ENCODE results near the gene ITGA3. TPM values are rescaled to one million over a fixed set of nuclear protein-coding genes. Genes with fewer than 3 reads are reported as not detected.

ITGA3 gene
- total RNA-seq, 1 donor from 2014 or later = 668 TPM

DNA sequence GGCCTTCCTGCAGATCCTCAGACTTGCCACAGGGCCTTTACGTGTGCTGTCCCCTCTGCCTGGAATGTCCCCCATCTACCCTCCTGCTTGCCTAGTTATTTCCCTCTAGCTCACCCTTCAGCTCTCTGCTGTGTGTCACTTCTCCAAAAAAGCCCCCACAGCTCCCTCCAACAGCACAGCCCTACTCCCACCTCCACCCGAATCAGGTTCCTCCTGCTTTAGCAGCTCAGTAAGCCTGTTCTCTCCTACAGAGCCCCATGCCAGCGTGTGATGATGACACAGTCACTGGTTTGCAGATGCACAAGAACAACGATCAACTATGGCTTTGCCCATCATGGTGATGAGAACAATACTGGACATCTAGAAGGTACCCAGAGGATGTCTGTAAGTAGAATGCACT is 81.1 kb downstream of the ITGA3 start:
- no peak overlapping the region for H3K4me3 ChIP-seq (ENCODE audit: low read depth, low read length)
- no peak for DNase-seq (ENCODE audit: low read depth)
- TF ChIP-seq, protein P1, sequence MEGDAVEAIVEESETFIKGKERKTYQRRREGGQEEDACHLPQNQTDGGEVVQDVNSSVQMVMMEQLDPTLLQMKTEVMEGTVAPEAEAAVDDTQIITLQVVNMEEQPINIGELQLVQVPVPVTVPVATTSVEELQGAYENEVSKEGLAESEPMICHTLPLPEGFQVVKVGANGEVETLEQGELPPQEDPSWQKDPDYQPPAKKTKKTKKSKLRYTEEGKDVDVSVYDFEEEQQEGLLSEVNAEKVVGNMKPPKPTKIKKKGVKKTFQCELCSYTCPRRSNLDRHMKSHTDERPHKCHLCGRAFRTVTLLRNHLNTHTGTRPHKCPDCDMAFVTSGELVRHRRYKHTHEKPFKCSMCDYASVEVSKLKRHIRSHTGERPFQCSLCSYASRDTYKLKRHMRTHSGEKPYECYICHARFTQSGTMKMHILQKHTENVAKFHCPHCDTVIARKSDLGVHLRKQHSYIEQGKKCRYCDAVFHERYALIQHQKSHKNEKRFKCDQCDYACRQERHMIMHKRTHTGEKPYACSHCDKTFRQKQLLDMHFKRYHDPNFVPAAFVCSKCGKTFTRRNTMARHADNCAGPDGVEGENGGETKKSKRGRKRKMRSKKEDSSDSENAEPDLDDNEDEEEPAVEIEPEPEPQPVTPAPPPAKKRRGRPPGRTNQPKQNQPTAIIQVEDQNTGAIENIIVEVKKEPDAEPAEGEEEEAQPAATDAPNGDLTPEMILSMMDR (conservative IDR thresholded peaks at IDR 0.05; ENCODE audit: low read depth, low read length) = no peak

DNA sequence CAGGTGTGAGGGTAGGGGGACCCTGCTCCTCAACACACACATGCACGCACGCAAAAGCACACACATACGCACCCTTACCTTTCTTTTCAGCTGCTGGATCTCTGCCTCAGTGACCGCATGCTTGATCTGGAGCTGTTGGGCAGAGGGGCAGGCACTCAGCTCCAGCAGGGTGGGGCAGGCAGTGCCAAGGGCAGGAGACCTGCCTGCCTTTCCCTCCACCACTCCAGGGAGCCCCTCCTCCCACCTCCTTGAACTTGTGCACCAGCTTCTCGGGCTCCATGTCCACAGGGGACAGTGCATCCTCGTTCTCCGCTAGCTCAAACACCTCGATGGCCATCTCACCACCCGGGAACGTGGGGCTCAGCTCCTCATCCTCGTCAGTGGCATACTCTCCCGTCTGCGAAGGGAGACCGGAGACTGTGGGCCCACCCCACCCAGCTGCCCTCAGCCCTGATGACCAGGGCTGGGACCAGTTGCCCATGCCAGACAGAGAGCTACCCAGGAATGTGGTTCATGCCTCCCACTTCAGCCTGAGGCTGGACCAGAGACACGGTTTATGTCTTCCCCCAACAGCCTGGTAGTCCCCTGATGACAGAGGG is 83.4 kb downstream of the ITGA3 start:
- H3K4me3 ChIP-seq (ENCODE audit: low read depth, low read length) = no peak overlapping the region
- DNase-seq (ENCODE audit: low read depth) = no peak
- TF ChIP-seq, protein P1 (conservative IDR thresholded peaks at IDR 0.05; ENCODE audit: low read depth, low read length) = no peak

Other genes with a start within 250 kb of the ITGA3 start
- gene TAC4, start 208.0 kb upstream of the ITGA3 start, total RNA-seq = not detected in 2 replicates
- gene DLX4, start 86.9 kb upstream of the ITGA3 start, total RNA-seq = not detected in 2 replicates
- gene DLX3, start 60.9 kb upstream of the ITGA3 start, total RNA-seq = not detected in 2 replicates
- gene PDK2, start 39.2 kb downstream of the ITGA3 start, total RNA-seq = 6.1 and 17.5 TPM in 2 replicates
- 2.9 and 11.5 TPM in 2 replicates for gene SAMD14, start 74.0 kb downstream of the ITGA3 start, total RNA-seq
- gene PPP1R9B, start 94.6 kb downstream of the ITGA3 start, total RNA-seq = 32.9 and 33.8 TPM in 2 replicates
- 0.69 TPM in 1 of 2 replicates, not detected in the other for gene SGCA, start 109.9 kb downstream of the ITGA3 start, total RNA-seq
- gene COL1A1, start 145.5 kb downstream of the ITGA3 start, total RNA-seq = 13.9 and 105 TPM in 2 replicates
- 2.7 and 13.2 TPM in 2 replicates for gene TMEM92, start 218.4 kb downstream of the ITGA3 start, total RNA-seq